SK-N-MC (cell line): Measurements from ENCODE around the gene CRACR2B.
A peak's percentile ranks its signal among the peaks of the same experiment; 100 is the strongest.

Experiments
- DNase-seq: peaks from one replicate; pipeline ENCODE4 v3.0.0-alpha.2; 2011; ENCODE audit warnings: low read depth, low spot score
- H3K27ac ChIP-seq: fragments of 200-600 bp; sonication (generic); 2 replicates; pipeline ENCODE4 v1.5.1; 2016; ENCODE audit warnings: mixed run types
- H3K36me3 ChIP-seq: fragments of 200-600 bp; sonication (generic); 2 replicates; pipeline ENCODE4 v1.6.1; 2017; ENCODE audit warnings: antibody characterized with exemption, low read length, mixed read lengths; ENCODE audit not compliant: insufficient read depth
- H3K4me3 ChIP-seq: fragments of 200-600 bp; sonication (generic); 2 replicates; pipeline ENCODE4 v1.5.1; 2016
- H3K9ac ChIP-seq: fragments of 200-600 bp; sonication (generic); 2 replicates; pipeline ENCODE4 v1.8.0; 2017; ENCODE audit warnings: mixed run types, mixed read lengths; ENCODE audit not compliant: insufficient read length
- H3K9me3 ChIP-seq: fragments of 200-600 bp; sonication (generic); 2 replicates; pipeline ENCODE4 v1.6.1; 2017; ENCODE audit warnings: low read depth, mild to moderate bottlenecking, antibody characterized with exemption, low read length, moderate library complexity, mixed read lengths
- EZH2 ChIP-seq: fragments of 200-600 bp; sonication (generic); IDR thresholded peaks from one replicate; pipeline ENCODE4 v1.6.1; 2017; ENCODE audit warnings: antibody characterized with exemption
- FOXP2 ChIP-seq: optimal IDR thresholded peaks from 2 replicates; pipeline ENCODE3; 2011; ENCODE audit warnings: mild to moderate bottlenecking, moderate library complexity; ENCODE audit not compliant: insufficient read depth; ENCODE audit errors: extremely low read length, control extremely low read depth
- POLR2AphosphoS5 ChIP-seq: IDR thresholded peaks from 2 replicates; pipeline ENCODE4 v1.6.1; 2012; ENCODE audit warnings: mild to moderate bottlenecking, low read depth, low read length, borderline replicate concordance

Gene CRACR2B

GRCh38 chr11:827897-828192 lies at the start of gene CRACR2B:
CRACR2B (plus strand) TSS chr11:827919; CDS start chr11:828608, 689 bp downstream.
- Histone ChIP-seq H3K9me3 (no peaks in the 10 kb centered on the region), H3K27ac (no peak within 1 kb of the TSS), H3K4me3 (peak within 1 kb of the TSS; percentile 86), H3K9ac (peak within 1 kb of the TSS; percentile 32), H3K36me3 (no peaks in the 10 kb centered on the region; the same call in 1 of the 2 replicates)
- TF ChIP-seq POLR2AphosphoS5 = no peak
- no peak for TF ChIP-seq FOXP2
- TF ChIP-seq EZH2 = no peak
- no peak for DNase-seq

DNA sequence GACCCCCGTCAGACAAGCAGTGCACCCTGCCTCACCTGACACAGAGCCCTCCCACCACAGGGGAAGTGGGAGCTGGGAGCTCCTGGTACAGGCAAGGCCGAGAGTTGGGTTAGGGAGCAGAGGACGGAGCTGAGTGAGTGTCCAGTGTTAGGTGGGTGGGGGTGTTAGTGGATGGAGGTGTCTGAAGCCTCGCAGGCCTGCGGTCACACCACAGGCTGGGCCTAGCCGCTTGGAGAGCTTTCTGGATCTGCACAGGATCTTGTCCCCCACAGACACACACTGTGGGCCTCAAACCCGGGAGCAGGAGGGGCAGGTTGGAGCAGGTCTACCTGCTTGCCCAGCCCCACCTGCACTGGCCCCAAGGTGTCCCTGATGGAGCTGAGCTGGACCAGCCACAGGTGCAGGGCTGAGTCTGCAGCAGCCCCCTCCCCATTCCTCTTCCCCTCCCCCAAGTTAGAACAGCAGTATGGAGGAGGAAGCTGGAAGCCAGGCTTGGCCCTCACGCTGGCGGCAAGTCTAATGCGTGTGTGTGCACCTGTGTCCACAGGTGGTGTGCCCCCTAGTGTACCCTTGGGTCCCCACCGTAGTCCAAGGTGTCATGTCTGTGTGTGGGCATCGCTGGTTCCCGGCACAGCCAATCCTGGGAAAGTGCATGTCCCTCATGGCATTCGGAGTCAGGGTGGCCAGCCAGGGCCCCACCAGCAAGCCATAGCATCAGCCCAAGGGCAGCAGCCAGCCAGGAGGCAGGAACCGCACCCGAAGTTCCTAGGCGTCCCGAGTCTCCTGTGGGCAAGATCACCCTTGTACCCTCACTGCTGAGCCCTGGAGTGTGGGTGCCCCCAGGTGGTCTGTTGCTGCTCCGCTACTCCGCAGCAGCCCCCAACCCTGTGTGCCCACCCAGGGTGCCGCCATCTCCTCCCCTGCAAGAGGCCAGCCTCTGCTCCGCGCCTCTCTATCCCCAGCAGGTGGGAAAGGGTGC lies 48.5 kb upstream of the CRACR2B start:
- no peak overlapping the region for H3K4me3 ChIP-seq
- H3K36me3 ChIP-seq = peaks cover 5% of the 10 kb centered on the region; the same call in 1 of the 2 replicates
- H3K27ac ChIP-seq = no peak overlapping the region
- H3K9ac ChIP-seq = no peak overlapping the region
- no peak for TF ChIP-seq POLR2AphosphoS5
- TF ChIP-seq EZH2 = no peak
- TF ChIP-seq FOXP2 = no peak
- no peak for DNase-seq
- H3K9me3 ChIP-seq = no peaks in the 10 kb centered on the region

- no peak overlapping the region for H3K4me3 ChIP-seq
- TF ChIP-seq POLR2AphosphoS5 = no peak
- no peak for TF ChIP-seq FOXP2
- no peak for TF ChIP-seq EZH2
- H3K9me3 ChIP-seq = no peaks in the 10 kb centered on the region
- no peak overlapping the region for H3K27ac ChIP-seq
- DNase-seq = no peak
- no peak overlapping the region for H3K9ac ChIP-seq
- peaks cover 2% of the 10 kb centered on the region; the same call in 1 of the 2 replicates for H3K36me3 ChIP-seq
Observed at GRCh38 chr11:779955-780532, 47.7 kb upstream of the CRACR2B start.

DNA sequence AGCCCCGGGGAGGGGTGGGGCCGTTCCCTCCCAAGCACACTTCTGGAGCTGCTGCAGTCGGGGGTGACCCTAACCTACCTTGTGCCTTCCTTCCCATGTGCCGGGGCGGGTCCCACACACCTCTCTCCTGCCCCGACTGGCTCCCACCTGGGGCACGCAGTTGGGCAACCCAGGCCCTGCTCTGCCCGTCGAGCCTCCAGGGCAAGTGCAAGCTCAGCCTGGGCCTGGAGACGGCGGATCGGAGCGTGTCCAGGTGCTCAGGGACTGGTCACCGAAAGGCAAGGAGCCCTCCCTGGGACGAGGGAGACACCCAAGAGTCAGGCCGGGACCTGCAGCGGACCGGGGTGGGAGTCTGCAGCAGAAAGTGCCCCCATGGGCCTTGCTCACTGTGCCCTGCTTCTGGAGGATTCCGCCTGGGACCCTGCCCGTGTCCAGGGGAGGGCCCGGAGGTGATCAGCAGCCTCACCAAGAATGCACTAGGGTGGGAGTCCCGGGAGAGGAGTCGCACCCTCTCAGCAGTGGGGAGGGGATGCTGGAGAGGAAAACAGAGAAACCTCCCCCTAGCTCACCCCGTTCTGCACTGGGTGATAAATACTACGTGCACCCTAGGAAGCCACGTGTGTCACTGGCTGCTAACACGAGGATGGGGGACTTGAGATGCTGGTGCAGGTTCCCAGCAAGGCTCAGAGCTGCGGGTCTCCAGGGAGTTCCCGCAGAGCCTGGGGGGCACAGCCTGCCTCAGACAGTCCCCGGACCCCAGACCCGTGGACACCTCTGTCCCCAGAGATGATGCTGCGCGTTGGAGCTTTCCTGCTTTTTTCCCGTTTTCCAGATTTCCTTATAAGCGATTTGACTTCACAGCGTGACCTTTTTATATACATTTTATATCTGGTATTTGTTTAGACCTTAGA lies 45.2 kb upstream of the CRACR2B start:
- no peak for DNase-seq
- TF ChIP-seq FOXP2 (no peak), POLR2AphosphoS5 (peak; percentile 44; the same call in 1 of the 2 replicates), EZH2 (no peak)
- no peaks in the 10 kb centered on the region for H3K9me3 ChIP-seq
- no peak overlapping the region for H3K27ac ChIP-seq
- no peak overlapping the region for H3K9ac ChIP-seq
- no peaks in the 10 kb centered on the region for H3K36me3 ChIP-seq
- no peak overlapping the region for H3K4me3 ChIP-seq

DNA sequence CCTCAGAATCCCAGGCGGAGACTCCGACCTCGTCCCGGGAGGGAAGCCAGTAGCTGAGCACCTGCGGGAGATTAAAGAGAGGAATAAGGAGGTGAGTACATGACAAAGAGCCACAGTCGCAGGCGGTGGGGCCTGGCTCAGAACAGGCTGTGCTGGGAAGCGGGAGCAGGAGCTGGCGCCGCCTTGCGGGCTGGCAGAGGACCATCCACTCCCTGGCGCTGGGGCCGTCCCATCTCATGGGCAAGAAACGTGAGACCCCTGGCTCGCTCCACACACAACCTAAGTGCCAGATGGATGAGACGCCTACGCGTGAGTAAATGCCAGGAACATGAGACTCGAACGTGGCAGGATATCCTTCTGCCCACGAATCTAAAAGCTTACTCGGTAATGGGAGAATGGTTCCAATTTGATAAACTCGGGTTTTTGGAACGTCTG lies 44.1 kb upstream of the CRACR2B start:
- Histone ChIP-seq H3K27ac (no peak overlapping the region), H3K9ac (no peak overlapping the region), H3K4me3 (no peak overlapping the region), H3K36me3 (no peaks in the 10 kb centered on the region), H3K9me3 (no peaks in the 10 kb centered on the region)
- TF ChIP-seq EZH2 (no peak), POLR2AphosphoS5 (peak; percentile 13; the same call in 1 of the 2 replicates)
- DNase-seq = peak; percentile 18

DNA sequence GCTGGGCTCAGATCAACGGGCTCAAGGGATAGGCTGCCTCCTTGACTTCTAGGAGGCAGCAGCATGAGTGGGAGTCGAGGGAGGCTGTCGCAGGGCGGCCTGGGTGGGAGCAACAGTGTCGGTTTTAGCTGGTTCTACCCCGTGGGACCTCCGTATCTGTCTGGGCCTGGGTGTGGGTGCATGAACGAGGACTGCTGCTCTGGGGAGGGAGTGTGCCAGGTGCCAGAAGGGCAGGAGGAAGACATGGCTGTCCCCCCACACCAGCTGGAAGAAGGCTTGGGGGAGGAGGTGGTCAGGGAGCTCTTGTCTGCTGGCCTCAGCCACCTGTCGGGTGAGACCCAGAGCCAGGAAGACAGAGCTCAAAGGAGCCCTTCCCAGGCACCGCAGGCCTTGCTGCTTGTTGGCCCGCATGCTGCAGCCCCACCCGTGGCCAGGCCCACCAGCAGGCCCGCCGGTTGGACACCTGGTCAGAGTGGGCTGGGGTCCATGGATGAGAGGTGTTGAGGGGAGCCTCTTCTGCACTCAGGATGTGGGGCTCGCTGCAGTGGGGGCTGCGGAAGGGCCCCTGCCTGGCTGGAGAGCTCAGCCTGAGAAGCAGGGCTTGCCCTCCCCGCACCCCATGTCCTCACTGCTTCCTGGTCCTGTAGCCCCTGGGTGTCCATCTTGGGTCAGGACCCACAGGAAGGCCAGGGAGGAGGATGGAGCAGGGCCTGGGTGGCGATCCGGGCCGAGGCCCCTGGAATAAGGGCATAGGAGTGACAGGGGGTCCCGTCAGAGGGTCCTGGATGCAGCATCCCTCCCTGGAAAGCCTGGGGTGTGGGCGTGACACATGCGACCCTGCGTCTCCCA lies 41.3 kb upstream of the CRACR2B start:
- Histone ChIP-seq H3K4me3 (no peak overlapping the region), H3K27ac (no peak overlapping the region), H3K36me3 (no peaks in the 10 kb centered on the region), H3K9ac (no peak overlapping the region), H3K9me3 (no peaks in the 10 kb centered on the region)
- TF ChIP-seq EZH2 = no peak
- no peak for TF ChIP-seq FOXP2
- no peak for TF ChIP-seq POLR2AphosphoS5
- DNase-seq = no peak

DNA sequence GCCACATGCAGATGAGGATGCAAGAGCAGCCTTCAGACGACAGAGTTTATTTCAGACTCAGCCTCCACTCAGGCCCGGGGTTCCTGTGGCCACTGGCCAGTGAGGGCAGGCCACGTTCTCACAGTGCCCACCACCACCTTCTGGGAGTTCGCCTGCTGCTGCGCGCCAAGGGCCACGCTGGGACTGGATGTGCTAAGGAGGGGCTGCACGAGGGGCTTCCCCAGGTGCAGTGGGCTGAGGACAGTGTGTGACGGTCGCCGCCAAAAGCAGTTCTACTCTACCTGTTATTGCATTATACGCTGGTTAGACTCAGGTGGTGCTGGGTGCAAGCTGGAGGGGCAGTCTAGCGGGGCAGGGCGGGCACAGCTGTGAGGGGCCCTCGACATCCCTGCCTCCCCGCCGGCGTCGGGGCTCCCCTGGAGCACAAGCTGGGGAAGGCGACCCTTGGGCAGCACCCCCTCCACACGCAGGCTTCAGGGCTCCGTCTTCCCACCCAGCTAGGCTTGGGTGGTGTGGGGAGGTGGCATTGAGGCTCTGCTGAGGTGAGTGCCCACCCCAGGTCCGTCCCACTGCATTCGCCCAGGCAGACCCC lies 40.5 kb upstream of the CRACR2B start:
- no peak overlapping the region for H3K4me3 ChIP-seq
- no peak overlapping the region for H3K27ac ChIP-seq
- H3K9ac ChIP-seq = no peak overlapping the region
- H3K9me3 ChIP-seq = no peaks in the 10 kb centered on the region
- H3K36me3 ChIP-seq = no peaks in the 10 kb centered on the region
- DNase-seq = no peak
- TF ChIP-seq EZH2 = no peak
- TF ChIP-seq FOXP2 = no peak
- no peak for TF ChIP-seq POLR2AphosphoS5
